NT2/D1 (cell line): ENCODE results near the gene ELP4.

ENCODE experiments used
- YY1 ChIP-seq: IDR thresholded peaks from 2 replicates; pipeline ENCODE4 v1.6.1; 2011; ENCODE audit not compliant: insufficient read length, insufficient read depth
- ZNF274 ChIP-seq: IDR thresholded peaks from 2 replicates; pipeline ENCODE4 v1.6.1; 2011; ENCODE audit warnings: mild to moderate bottlenecking, low read depth, low read length

DNA sequence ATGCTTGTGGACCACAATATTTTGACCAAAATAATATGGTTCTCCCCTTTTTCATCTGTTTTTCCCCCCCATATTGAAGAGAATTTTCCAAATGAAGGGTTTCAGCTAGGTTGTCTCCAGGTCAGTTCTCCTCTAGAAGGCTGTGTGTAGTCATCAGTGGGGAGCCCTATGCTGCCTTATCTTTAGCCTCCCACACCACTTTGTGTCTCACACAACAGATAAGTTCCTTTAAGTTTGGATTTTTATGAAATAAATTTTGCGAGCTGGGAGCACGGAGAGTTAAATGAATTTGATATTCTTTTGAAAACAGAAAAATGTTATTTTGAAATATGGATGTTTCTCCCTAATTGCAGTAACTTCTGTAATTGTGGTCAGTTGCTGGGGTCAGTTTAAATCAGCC is 272.7 kb downstream of the ELP4 start:
- no peak for TF ChIP-seq ZNF274
- no peak for TF ChIP-seq YY1
